GM18951 (cell line): Measurements from ENCODE around the gene RGS12.

ENCODE experiments used
- POLR2A ChIP-seq: IDR thresholded peaks from 4 replicates; pipeline ENCODE4 v1.6.1; 2011; ENCODE audit warnings: mild to moderate bottlenecking; ENCODE audit not compliant: insufficient read length, insufficient read depth; ENCODE audit errors: extremely low read depth
- in situ Hi-C: fragments of 300-500 bp; cut with MboI; formaldehyde crosslinking; loops from one replicate; pipeline ENCODE4 v1.12.0; 2022; ENCODE audit warnings: low sequenced_read_pairs, mixed read lengths, inconsistent platforms; ENCODE audit not compliant: unreplicated experiment

RGS12 gene

DNA sequence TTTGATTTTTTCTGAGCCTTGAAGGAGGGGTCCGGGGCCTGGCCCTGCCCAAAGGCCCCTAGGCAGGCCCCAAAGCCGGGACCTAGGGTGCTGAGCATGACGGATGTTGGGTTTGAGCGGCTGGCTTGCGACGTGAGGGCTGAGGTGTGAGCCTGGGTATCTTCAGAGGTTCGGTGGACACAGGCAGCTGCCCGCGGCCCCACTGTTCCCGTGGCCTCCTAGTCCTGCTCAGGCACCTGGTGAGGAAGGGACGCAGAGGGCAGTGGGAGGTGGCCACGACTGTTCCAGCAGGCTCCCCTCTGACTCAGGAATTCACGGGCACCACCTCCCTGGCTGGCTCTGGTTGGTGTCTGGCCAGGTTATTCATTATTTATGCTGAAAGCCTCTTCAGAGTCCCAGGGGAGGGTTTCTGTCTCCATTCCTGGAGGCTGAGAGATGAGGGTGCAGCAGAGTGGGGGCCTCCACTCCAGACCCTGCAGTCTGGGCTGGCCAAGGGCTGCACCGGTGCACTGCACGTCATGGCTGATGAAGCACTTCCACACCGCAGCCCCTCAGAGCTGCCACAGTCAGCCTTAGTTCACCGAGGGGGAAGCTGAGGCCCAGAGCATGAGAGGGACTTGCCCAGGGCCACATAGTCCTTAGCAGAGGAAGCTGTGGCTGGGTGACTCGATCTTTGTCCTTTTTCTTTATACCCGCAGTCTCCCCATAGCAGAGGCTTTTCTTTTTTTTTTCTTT, 41.7 kb upstream of the RGS12 start:
- TF ChIP-seq POLR2A = no peak
- in situ Hi-C loops = no loop called here

- no peak for TF ChIP-seq POLR2A
- in situ Hi-C loops = no loop called here
These were observed 40.9 kb upstream of the RGS12 start for GRCh38 chr4:3251691-3252479.

- in situ Hi-C loops = no loop called here
- TF ChIP-seq POLR2A = no peak
These were observed 40.4 kb upstream of the RGS12 start for GRCh38 chr4:3252480-3252828.

- in situ Hi-C loops = no loop called here
- TF ChIP-seq POLR2A = no peak
These were observed 39.8 kb upstream of the RGS12 start for GRCh38 chr4:3252831-3253641.

DNA sequence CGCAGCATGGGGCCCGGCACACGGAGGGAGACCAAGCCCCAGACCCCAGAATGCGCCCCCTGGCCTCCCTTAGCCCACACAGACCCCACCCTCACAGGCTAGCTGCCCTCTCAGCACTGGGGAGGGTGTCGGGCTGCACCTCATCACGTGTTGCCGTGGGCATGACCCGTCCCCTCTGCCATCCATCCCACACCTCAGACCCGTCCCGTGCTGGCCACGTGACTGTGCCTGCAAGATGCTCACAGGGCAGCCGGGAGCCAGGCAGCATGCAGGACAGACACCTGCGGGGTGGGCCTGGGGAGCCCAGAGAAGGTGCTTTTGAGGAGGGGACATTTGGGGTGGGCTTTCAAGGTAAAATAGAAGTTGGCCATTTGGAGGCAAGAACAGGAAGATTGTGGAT, 39.0 kb upstream of the RGS12 start:
- TF ChIP-seq POLR2A = no peak
- in situ Hi-C loops = no loop called here

DNA sequence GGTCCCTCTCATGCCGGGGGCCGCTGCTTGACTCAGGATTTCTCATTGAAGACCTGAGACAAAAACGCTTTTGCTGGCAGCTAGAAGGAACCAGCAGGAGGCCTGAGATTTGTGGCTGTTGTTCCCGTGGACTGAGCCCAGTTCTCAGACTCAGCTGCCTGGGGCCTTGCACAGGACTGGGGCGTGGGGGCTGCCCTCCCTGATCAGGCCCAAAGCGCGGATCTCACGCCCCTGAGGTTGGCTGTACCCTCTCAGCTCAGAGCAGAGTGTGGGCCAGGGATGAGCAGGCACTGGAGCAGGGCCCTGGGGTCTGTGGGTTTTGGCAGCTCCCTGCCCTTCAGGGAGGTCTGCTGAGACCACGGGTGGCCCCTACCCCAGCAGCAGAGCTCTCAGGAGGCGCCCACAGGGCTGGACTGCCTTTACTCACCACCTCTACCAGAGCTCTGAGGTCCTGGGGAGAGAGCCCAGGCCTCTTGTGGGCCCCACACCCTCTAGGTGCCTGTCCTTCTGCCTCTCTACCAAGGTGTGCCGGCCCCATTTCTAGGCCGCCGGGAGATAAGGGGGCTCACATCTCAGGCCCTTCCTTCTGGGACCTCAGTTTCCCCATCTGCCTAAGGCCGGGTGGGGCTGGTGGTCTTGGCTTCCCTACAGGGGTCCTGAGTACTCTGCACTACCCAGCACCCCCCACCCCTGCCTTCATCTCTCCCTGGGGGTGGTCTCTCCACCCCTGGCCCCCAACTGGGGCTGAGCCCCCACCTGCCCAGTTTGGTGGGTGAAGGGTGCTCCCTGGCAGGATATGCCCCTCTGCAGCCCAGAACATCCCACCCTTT, 38.3 kb upstream of the RGS12 start:
- no peak for TF ChIP-seq POLR2A
- in situ Hi-C loops = no loop called here

GRCh38 chr4:3255611-3256186, 37.1 kb upstream of the RGS12 start:
- in situ Hi-C loops = no loop called here
- TF ChIP-seq POLR2A = no peak

GRCh38 chr4:3256230-3257102, 36.4 kb upstream of the RGS12 start:
- no peak for TF ChIP-seq POLR2A
- in situ Hi-C loops = no loop called here

- no peak for TF ChIP-seq POLR2A
- in situ Hi-C loops = no loop called here
These were observed 35.7 kb upstream of the RGS12 start for GRCh38 chr4:3257103-3257555.

- no peak for TF ChIP-seq POLR2A
- in situ Hi-C loops = no loop called here
These were observed 35.0 kb upstream of the RGS12 start for GRCh38 chr4:3257556-3258482.
